ENCODE data around the gene GFAP. TPM values are rescaled to one million over a fixed set of nuclear protein-coding genes. Genes with fewer than 3 reads are reported as not detected.

The GFAP gene
- total RNA-seq, 1 donor from 2014 or later = not detected

DNA sequence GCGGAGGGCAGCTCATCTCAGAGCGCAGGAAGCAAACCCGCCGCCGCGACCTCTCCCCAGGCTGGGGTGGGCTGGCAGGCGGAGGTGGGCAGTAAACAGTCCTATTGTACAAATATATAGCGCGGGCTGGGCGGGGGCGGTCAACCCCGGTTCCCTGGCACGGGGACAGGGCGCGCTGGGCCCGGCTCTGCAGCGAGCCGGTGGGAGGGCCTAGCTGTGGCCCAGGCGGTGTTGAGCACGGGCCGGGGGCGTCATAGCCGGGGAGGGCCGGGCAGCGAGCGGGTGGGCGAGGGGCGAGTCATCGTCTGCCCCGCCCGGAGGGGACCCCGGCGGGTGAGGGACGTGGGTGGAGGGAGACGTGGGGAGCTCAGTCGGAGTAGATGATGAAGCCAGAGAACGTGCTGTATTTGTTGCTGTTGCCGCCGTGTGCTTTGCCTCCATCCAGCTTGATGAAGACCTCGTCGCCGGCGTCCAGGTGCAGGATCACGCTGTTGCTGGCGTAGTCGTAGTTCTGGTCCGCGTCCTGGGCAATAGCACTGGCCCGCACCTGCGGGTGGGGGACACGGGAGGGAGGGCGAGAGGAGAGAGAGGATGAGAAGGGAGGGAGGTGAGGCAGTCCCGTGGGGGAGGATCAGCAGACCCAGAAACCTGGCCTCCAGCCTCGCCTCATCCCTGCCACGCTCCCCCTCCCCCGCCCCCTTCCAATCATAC, 44.7 kb upstream of the GFAP start:
- Mint-ChIP-seq H3K27ac (ENCODE audit: unreplicated experiment) (no peak overlapping the region), H3K36me3 (ENCODE audit: low read depth, unreplicated experiment) (no peaks in the 10 kb centered on the region), H3K9me3 (ENCODE audit: unreplicated experiment) (no peaks in the 10 kb centered on the region), H3K4me1 (ENCODE audit: low read depth, unreplicated experiment) (peaks cover 3% of the 10 kb centered on the region), H3K4me3 (ENCODE audit: unreplicated experiment) (no peak overlapping the region), H3K27me3 (ENCODE audit: low read depth, unreplicated experiment) (peaks cover 14% of the 10 kb centered on the region)
- no peaks in the 10 kb centered on the region for H4K20me1 ChIP-seq (ENCODE audit: insufficient read depth, low read length)
- no peak overlapping the region for H3K4me3 ChIP-seq (ENCODE audit: insufficient read depth, low read depth, low read length)
- no peaks in the 10 kb centered on the region for H3K36me3 ChIP-seq (ENCODE audit: insufficient read depth, low read length)
- H3K27ac ChIP-seq (ENCODE audit: low read depth, low read length) = no peak overlapping the region
- TF ChIP-seq EZH2 (IDR thresholded peaks at IDR 0.05; ENCODE audit: insufficient read depth, low read length) = no peak
- TF ChIP-seq, protein P1, sequence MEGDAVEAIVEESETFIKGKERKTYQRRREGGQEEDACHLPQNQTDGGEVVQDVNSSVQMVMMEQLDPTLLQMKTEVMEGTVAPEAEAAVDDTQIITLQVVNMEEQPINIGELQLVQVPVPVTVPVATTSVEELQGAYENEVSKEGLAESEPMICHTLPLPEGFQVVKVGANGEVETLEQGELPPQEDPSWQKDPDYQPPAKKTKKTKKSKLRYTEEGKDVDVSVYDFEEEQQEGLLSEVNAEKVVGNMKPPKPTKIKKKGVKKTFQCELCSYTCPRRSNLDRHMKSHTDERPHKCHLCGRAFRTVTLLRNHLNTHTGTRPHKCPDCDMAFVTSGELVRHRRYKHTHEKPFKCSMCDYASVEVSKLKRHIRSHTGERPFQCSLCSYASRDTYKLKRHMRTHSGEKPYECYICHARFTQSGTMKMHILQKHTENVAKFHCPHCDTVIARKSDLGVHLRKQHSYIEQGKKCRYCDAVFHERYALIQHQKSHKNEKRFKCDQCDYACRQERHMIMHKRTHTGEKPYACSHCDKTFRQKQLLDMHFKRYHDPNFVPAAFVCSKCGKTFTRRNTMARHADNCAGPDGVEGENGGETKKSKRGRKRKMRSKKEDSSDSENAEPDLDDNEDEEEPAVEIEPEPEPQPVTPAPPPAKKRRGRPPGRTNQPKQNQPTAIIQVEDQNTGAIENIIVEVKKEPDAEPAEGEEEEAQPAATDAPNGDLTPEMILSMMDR (IDR thresholded peaks at IDR 0.05; ENCODE audit: insufficient read depth, low read depth, low read length) = no peak
- peaks cover 5% of the 10 kb centered on the region for H3K4me1 ChIP-seq (ENCODE audit: insufficient read depth, low read length)
- H3K9me3 ChIP-seq (ENCODE audit: insufficient read depth, low read depth, low read length) = no peaks in the 10 kb centered on the region
- FAIRE-seq = no peak
- peak overlapping the region; percentile 81 for H2AFZ ChIP-seq (ENCODE audit: low read depth, low read length)
- peak overlapping the region; percentile 80 for H3K4me2 ChIP-seq (ENCODE audit: low read length)
- no peaks in the 10 kb centered on the region for H3K79me2 ChIP-seq (ENCODE audit: insufficient read depth, low read length)
- no peak overlapping the region for H3K9ac ChIP-seq (ENCODE audit: low read length)
- H3K27me3 ChIP-seq (ENCODE audit: insufficient read depth, low read length) = peaks cover 4% of the 10 kb centered on the region
- DNase-seq (ENCODE audit: low read depth) = no peak

DNA sequence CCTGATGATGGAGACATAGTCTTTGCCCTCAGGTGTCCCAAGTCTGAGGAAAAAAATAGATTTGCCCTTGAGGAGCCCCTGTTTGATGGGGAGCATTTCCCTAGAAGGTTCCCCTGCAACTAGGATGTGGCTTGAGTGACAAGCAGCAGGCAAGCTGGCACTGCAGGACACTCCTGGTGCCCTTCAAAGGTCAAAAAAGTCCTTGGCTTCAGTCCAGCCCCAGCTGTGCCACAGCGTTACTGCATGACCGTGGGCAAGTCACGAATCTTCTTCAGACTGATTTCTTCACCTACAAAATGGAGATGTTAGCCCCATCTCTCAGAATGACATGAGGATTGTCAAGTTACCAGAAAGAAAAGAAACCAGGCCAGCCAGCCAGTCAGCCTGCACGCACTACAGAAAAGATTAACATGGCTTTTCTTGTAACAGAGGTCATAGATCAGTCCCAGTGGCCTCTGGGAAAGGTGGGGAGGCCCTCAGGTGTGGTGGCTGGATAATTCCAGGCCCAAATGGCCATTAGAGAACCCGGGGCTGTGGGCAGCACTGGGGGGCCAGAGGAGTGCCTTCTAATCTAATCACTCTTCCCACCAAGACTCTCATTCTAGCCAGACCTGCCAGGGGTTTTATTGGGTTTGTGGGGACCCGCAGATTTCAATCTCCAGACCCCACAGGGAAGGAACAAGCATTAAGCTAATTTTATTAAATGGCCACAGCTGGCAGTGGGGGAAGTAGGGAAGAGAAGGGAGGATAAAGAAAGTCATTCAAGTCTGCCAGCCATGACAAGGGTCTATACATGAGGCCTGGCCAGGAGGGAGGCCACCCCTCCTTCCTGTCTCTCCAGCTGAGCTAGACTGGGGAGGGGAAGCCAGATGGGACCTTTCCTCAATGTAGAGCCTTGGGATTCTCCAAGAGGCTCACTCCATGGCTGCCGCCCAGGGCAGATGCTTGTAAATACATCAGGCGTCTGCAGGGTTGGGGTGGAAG, 42.0 kb upstream of the GFAP start:
- Histone ChIP-seq H3K79me2 (ENCODE audit: insufficient read depth, low read length) (no peaks in the 10 kb centered on the region), H3K9ac (ENCODE audit: low read length) (no peak overlapping the region), H3K4me3 (ENCODE audit: insufficient read depth, low read depth, low read length) (no peak overlapping the region), H3K4me2 (ENCODE audit: low read length) (no peak overlapping the region), H3K27me3 (ENCODE audit: insufficient read depth, low read length) (peaks cover 4% of the 10 kb centered on the region), H2AFZ (ENCODE audit: low read depth, low read length) (no peak overlapping the region), H4K20me1 (ENCODE audit: insufficient read depth, low read length) (no peaks in the 10 kb centered on the region), H3K36me3 (ENCODE audit: insufficient read depth, low read length) (no peaks in the 10 kb centered on the region), H3K27ac (ENCODE audit: low read depth, low read length) (no peak overlapping the region), H3K9me3 (ENCODE audit: insufficient read depth, low read depth, low read length) (no peaks in the 10 kb centered on the region), H3K4me1 (ENCODE audit: insufficient read depth, low read length) (peaks cover 5% of the 10 kb centered on the region)
- no peak overlapping the region for H3K27ac Mint-ChIP-seq (ENCODE audit: unreplicated experiment)
- no peak for TF ChIP-seq EZH2 (IDR thresholded peaks at IDR 0.05; ENCODE audit: insufficient read depth, low read length)
- TF ChIP-seq, protein P1 (IDR thresholded peaks at IDR 0.05; ENCODE audit: insufficient read depth, low read depth, low read length) = no peak
- peaks cover 3% of the 10 kb centered on the region for H3K4me1 Mint-ChIP-seq (ENCODE audit: low read depth, unreplicated experiment)
- no peaks in the 10 kb centered on the region for H3K9me3 Mint-ChIP-seq (ENCODE audit: unreplicated experiment)
- DNase-seq (ENCODE audit: low read depth) (no peak), FAIRE-seq (no peak)
- peaks cover 5% of the 10 kb centered on the region for H3K27me3 Mint-ChIP-seq (ENCODE audit: low read depth, unreplicated experiment)
- no peaks in the 10 kb centered on the region for H3K36me3 Mint-ChIP-seq (ENCODE audit: low read depth, unreplicated experiment)
- H3K4me3 Mint-ChIP-seq (ENCODE audit: unreplicated experiment) = no peak overlapping the region

Measured in astrocyte (in vitro differentiated cells and primary cell).